Subcutaneous adipose tissue (tissue), 4 donors: Measurements from ENCODE around the gene BHLHE23. TPM values are rescaled to one million over a fixed set of nuclear protein-coding genes. Genes with fewer than 3 reads are reported as not detected.

ENCODE experiments used
- CTCF ChIP-seq: fragments of 450-650 bp; IDR thresholded peaks from one replicate; pipeline ENCODE4 v1.5.1; 2016; ENCODE audit warnings: low read depth, mild to moderate bottlenecking, control low read depth, antibody characterized with exemption, moderate library complexity
- total RNA-seq, 4 donors: library from RNA; depleted of rRNA; stranded (reverse); fragments of >200 nt; gene quantifications; one replicate each; pipeline ENCODE4 v1.1.0, GENCODE V29; 2016

Gene BHLHE23
- total RNA-seq, 4 donors from 2014 or later: not detected

- no peak for TF ChIP-seq CTCF
These were observed 26.4 kb upstream of the BHLHE23 start for GRCh38 chr20:63032861-63033793.

- TF ChIP-seq CTCF: no peak
These were observed 25.4 kb upstream of the BHLHE23 start for GRCh38 chr20:63032026-63032800.

GRCh38 chr20:63031251-63032014, 24.7 kb upstream of the BHLHE23 start:
- no peak for TF ChIP-seq CTCF

DNA sequence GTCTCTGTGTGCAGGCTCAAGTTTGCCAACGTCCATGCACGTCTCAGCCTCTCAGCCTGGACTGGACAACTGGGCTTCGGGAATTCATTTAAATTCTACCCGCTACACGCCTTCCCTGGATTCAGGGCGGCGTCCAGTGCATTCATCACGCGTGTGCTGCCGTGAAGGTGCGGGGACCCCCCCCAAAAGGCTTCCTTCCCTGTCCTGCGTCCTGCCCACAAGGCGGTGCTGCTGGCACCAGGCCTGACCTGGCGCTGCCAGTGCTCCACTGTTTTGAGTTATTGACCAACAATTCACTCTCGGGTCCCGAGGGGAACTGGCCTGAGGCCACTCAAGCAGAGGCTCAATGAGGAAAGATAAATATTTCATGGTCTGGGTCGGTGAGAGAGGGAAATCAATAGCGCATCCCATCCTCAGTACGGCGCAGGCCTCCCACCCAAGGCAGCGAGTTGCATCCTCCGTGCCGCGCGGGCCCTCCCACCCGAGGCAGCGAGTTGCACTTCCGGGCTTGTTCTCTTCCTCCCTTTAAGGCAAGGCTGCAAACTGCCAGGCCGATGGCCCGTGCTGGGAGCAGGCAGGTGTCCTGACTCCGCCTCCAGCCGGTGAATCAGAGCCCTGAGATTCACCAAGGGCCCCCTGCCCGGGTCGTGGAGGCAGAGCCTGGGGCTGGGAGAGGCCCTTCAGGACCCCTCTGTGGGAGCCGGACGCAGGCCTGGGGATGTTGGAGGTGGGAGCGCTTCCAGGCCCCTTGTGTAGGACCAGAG, 22.8 kb upstream of the BHLHE23 start:
- TF ChIP-seq CTCF: no peak

GRCh38 chr20:63028461-63028921, 21.7 kb upstream of the BHLHE23 start:
- no peak for TF ChIP-seq CTCF

GRCh38 chr20:63027922-63028389, 21.2 kb upstream of the BHLHE23 start:
- no peak for TF ChIP-seq CTCF
